Endodermal cell (in vitro differentiated cells): Measurements from ENCODE around the gene ENTR1. TPM values are rescaled to one million over a fixed set of nuclear protein-coding genes. Genes with fewer than 3 reads are reported as not detected.

Experiments
- DNase-seq: peaks from one replicate; pipeline ENCODE4 v3.0.0-alpha.2; 2017
- H3K27ac ChIP-seq: 2 replicates; pipeline ENCODE4 v1.5.1; 2013; ENCODE audit warnings: mild to moderate bottlenecking, low read depth, low read length, moderate library complexity
- H3K27me3 ChIP-seq: 2 replicates; pipeline ENCODE4 v1.6.1; 2013; ENCODE audit warnings: mild to moderate bottlenecking, low read length, moderate library complexity; ENCODE audit not compliant: insufficient read depth, control insufficient read depth, poor library complexity, severe bottlenecking
- H3K36me3 ChIP-seq: 2 replicates; pipeline ENCODE4 v1.7.0; 2013; ENCODE audit warnings: mild to moderate bottlenecking, low read length, moderate library complexity; ENCODE audit not compliant: control insufficient read depth, insufficient read depth
- H3K4me1 ChIP-seq: one replicate; pipeline ENCODE4 v1.7.0; 2013; ENCODE audit warnings: low read length; ENCODE audit not compliant: control insufficient read depth, insufficient read depth
- H3K4me3 ChIP-seq: 2 replicates; pipeline ENCODE4 v1.5.1; 2013; ENCODE audit warnings: mild to moderate bottlenecking, low read length, moderate library complexity
- H3K9ac ChIP-seq: 2 replicates; pipeline ENCODE4 v1.6.1; 2013; ENCODE audit warnings: mild to moderate bottlenecking, low read length, moderate library complexity; ENCODE audit not compliant: poor library complexity, severe bottlenecking; ENCODE audit errors: extremely low read depth
- H3K9me3 ChIP-seq: 2 replicates; pipeline ENCODE4 v1.6.1; 2013; ENCODE audit warnings: mild to moderate bottlenecking, low read length, moderate library complexity; ENCODE audit not compliant: control insufficient read depth
- H3K27ac Mint-ChIP-seq: 2 replicates; pipeline ENCODE4 v1.8.0; 2020; ENCODE audit warnings: mixed read lengths
- H3K27me3 Mint-ChIP-seq: 2 replicates; pipeline ENCODE4 v1.8.0; 2021; ENCODE audit warnings: mild to moderate bottlenecking, mixed read lengths; ENCODE audit not compliant: insufficient read depth
- H3K36me3 Mint-ChIP-seq: 2 replicates; pipeline ENCODE4 v1.8.0; 2020; ENCODE audit warnings: low read depth, mixed read lengths
- H3K4me1 Mint-ChIP-seq: 2 replicates; pipeline ENCODE4 v1.8.0; 2020; ENCODE audit warnings: mixed read lengths
- H3K4me3 Mint-ChIP-seq: 2 replicates; pipeline ENCODE4 v1.8.0; 2020; ENCODE audit warnings: mild to moderate bottlenecking, moderate library complexity, mixed read lengths
- H3K9me3 Mint-ChIP-seq: 2 replicates; pipeline ENCODE4 v1.8.0; 2020; ENCODE audit warnings: mild to moderate bottlenecking, mixed read lengths
- WGBS, 2 experiments: methylation state at CpG; one replicate each; pipeline versions ENCODE4 v1.1.5 to v1.1.7; 2013; ENCODE audit warnings: missing lambda C conversion rate in 2 of 2, mixed read lengths in 1 of 2; ENCODE audit not compliant: insufficient coverage in 1 of 2, insufficient read length in 1 of 2; 5-methylcytosine and 5-hydroxymethylcytosine counted together
- total RNA-seq, 2 donors: library from RNA; stranded (reverse); fragmentation: NEBNext Ultra II Directional in 1 of 2; extraction: Animal tissue kit (Norgen Biotek cat#: 25700) in 1 of 2; gene quantifications; 2 replicates in 1 of 2; 3 replicates in 1 of 2; pipeline ENCODE4 v1.2.1, GENCODE V29; 2021
- TF ChIP-seq, protein P1 (sequence below): fragments of 200-600 bp; sonication (generic); conservative IDR thresholded peaks from 2 replicates; pipeline ENCODE4 v1.5.0; 2021; ENCODE audit warnings: antibody characterized with exemption, mild to moderate bottlenecking

ENTR1 gene
- total RNA-seq, 2 donors from 2014 or later = 76.6 to 83.1 TPM

DNA sequence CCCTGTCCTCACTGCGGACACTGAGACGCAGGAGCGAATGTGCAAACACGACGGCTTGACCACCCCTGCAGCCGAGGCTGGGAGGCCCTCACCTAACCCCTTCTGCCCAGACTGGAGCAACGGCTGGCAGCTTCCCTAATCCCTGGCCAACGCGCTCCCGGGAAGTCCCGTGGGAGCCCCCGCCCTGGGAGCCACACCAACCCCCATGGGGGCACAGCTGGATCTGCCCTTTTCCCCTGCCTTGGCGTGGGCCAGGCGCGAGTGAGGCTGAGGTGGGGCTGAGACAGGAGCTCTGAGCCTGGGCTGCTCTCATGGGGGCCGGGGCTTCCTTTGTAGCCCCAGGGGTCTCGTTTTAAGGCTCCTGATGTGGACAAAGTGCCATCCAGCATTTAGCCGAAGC is 42.2 kb downstream of the ENTR1 start:
- Histone ChIP-seq H3K9me3 (no peaks in the 10 kb centered on the region), H3K27ac (no peak overlapping the region), H3K4me1 (no peaks in the 10 kb centered on the region), H3K4me3 (no peak overlapping the region), H3K27me3 (no peaks in the 10 kb centered on the region), H3K36me3 (no peaks in the 10 kb centered on the region), H3K9ac (no peak overlapping the region)
- Mint-ChIP-seq H3K4me3 (no peak overlapping the region), H3K36me3 (no peaks in the 10 kb centered on the region), H3K27ac (no peak overlapping the region), H3K4me1 (no peaks in the 10 kb centered on the region), H3K27me3 (no peaks in the 10 kb centered on the region), H3K9me3 (peaks cover 1% of the 10 kb centered on the region)
- no peak for DNase-seq
- WGBS, 2 experiments = 90% methylated on average over 12 to 18 of the region's 18 CpGs
- TF ChIP-seq, protein P1, sequence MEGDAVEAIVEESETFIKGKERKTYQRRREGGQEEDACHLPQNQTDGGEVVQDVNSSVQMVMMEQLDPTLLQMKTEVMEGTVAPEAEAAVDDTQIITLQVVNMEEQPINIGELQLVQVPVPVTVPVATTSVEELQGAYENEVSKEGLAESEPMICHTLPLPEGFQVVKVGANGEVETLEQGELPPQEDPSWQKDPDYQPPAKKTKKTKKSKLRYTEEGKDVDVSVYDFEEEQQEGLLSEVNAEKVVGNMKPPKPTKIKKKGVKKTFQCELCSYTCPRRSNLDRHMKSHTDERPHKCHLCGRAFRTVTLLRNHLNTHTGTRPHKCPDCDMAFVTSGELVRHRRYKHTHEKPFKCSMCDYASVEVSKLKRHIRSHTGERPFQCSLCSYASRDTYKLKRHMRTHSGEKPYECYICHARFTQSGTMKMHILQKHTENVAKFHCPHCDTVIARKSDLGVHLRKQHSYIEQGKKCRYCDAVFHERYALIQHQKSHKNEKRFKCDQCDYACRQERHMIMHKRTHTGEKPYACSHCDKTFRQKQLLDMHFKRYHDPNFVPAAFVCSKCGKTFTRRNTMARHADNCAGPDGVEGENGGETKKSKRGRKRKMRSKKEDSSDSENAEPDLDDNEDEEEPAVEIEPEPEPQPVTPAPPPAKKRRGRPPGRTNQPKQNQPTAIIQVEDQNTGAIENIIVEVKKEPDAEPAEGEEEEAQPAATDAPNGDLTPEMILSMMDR = no peak

DNA sequence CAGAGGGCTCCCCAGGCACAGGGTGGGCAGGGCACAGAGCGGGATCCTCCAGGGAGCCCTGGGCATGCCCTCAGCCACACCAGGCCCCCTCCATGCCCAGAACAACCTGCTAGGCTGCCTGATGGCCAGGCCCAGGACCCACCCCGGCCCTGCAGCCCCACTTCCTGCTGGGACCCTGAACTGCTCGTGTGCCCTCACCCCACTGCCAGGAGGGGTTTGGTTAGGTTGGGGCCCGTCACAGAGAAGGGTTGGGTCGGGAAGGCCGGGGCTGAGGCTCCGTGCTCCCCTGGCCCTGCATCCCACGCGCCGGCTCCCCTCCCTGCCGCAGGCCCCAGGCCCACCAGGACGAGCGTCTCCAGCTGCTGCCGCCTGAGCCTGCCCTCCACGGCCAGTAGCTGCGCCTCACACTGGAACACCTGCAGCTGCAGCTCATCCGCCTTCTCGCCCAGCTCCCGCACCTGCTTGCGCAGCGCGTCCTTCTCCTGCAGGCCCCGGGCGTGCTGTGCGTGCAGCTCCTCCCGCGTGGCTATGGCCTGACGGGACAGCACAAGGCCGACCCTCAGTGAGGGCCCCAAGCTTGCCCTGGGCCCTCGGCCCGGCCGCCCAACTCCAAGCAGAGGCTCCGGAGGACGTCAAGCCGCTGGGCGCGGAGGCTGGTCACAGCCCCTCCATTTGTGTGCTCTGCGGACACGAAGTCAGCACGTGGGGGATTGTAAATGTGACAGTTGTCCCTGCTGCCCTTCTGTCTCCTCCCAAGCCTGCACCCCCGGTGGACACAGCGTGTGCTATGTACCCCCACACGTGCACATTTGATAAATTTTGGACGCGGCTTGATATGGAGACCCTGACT is 42.9 kb downstream of the ENTR1 start:
- Mint-ChIP-seq H3K27ac (no peak overlapping the region), H3K9me3 (peaks cover 1% of the 10 kb centered on the region), H3K27me3 (no peaks in the 10 kb centered on the region), H3K4me3 (no peak overlapping the region), H3K36me3 (no peaks in the 10 kb centered on the region), H3K4me1 (no peaks in the 10 kb centered on the region)
- H3K9me3 ChIP-seq = no peaks in the 10 kb centered on the region
- DNase-seq = no peak
- no peaks in the 10 kb centered on the region for H3K36me3 ChIP-seq
- no peaks in the 10 kb centered on the region for H3K4me1 ChIP-seq
- WGBS, 2 experiments = 93% methylated on average over 36 to 45 of the region's 45 CpGs
- no peak overlapping the region for H3K27ac ChIP-seq
- H3K27me3 ChIP-seq = no peaks in the 10 kb centered on the region
- TF ChIP-seq, protein P1 = no peak
- no peak overlapping the region for H3K9ac ChIP-seq
- no peak overlapping the region for H3K4me3 ChIP-seq

DNA sequence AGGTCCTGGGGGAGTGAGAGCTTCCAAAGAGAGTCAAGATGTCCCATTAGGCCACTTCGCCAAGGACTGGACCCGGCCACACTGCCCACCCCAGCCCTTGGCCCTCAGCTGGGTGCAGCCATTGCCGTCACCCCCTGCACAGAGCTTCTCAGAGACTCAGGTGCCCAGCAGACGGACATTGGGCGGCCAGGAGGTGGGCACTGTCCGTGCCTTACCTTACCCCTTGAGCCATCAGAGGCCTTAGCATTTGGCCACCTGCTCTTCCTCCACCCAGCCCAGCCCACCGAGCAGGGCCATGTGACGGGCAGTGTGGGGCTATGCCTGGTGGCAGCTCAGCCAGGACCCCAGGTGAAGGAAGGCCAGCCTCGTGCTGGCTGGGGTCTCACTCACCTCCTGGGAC is 43.6 kb downstream of the ENTR1 start:
- TF ChIP-seq, protein P1 = no peak
- H3K9me3 ChIP-seq = no peaks in the 10 kb centered on the region
- H3K4me3 ChIP-seq = no peak overlapping the region
- H3K4me1 Mint-ChIP-seq = no peaks in the 10 kb centered on the region
- H3K36me3 ChIP-seq = no peaks in the 10 kb centered on the region
- H3K9ac ChIP-seq = no peak overlapping the region
- no peak overlapping the region for H3K27ac Mint-ChIP-seq
- WGBS, 2 experiments = 93 to 96% methylated on average over 6 to 9 of the region's 9 CpGs
- no peaks in the 10 kb centered on the region for H3K27me3 Mint-ChIP-seq
- H3K27me3 ChIP-seq = no peaks in the 10 kb centered on the region
- peaks cover 1% of the 10 kb centered on the region for H3K9me3 Mint-ChIP-seq
- H3K4me3 Mint-ChIP-seq = no peak overlapping the region
- no peaks in the 10 kb centered on the region for H3K36me3 Mint-ChIP-seq
- DNase-seq = no peak
- no peaks in the 10 kb centered on the region for H3K4me1 ChIP-seq
- no peak overlapping the region for H3K27ac ChIP-seq
